Uterus (tissue), 4 donors: ENCODE results near the gene PRKD1. TPM values are rescaled to one million over a fixed set of nuclear protein-coding genes. Genes with fewer than 3 reads are reported as not detected.

Experiments
- DNase-seq, 2 donors: peaks; one replicate each; pipeline ENCODE4 v3.0.0-alpha.2; 2019 to 2020
- H3K27ac ChIP-seq, 2 donors: fragments of 200-600 bp; sonication (generic); 1 replicate in 1 of 2; 2 replicates in 1 of 2; pipeline ENCODE4 v1.5.1; 2016 to 2018
- H3K27me3 ChIP-seq, 2 donors: fragments of 200-600 bp; sonication (generic); one replicate each; pipeline ENCODE4 v1.5.1; 2018 to 2019; ENCODE audit warnings: control low read depth in 1 of 2
- H3K36me3 ChIP-seq, 2 donors: fragments of 200-600 bp; sonication (generic); one replicate each; pipeline ENCODE4 v1.5.1; 2019; ENCODE audit warnings: control low read depth in 1 of 2
- H3K4me1 ChIP-seq, 2 donors: fragments of 200-600 bp; sonication (generic); one replicate each; pipeline ENCODE4 v1.5.1; 2018 to 2019; ENCODE audit warnings: control low read depth in 1 of 2
- H3K4me3 ChIP-seq, 2 donors: fragments of 200-600 bp; sonication (generic); 1 replicate in 1 of 2; 2 replicates in 1 of 2; pipeline ENCODE4 v1.5.1; 2018 to 2019; ENCODE audit warnings: mild to moderate bottlenecking in 1 of 2
- H3K9me3 ChIP-seq, 2 donors: fragments of 200-600 bp; sonication (generic); one replicate each; pipeline ENCODE4 v1.5.1; 2019; ENCODE audit warnings: control low read depth in 1 of 2
- CTCF ChIP-seq, 4 experiments: fragments of 200-600 bp in 2 of 4; fragments of 450-650 bp in 2 of 4; sonication (generic) in 2 of 4; IDR thresholded peaks; one replicate each; pipeline ENCODE4 v1.5.1; 2016 to 2019; ENCODE audit warnings: antibody characterized with exemption in 4 of 4, mild to moderate bottlenecking in 2 of 4, moderate library complexity in 1 of 4
- POLR2A ChIP-seq, 2 donors: fragments of 450-650 bp; IDR thresholded peaks; one replicate each; pipeline ENCODE4 v1.6.1; 2016; ENCODE audit warnings: antibody characterized with exemption in 2 of 2, mild to moderate bottlenecking in 1 of 2, moderate library complexity in 1 of 2
- intact Hi-C: fragments of 100-400 bp; cut with DNase I; formaldehyde crosslinking; loops from one replicate; pipeline ENCODE4 v1.15.1; 2023; ENCODE audit warnings: low total_unique reads
- total RNA-seq, 4 donors: library from RNA; depleted of rRNA in 3 of 4; stranded (reverse); fragments of >200 nt in 3 of 4; gene quantifications; one replicate each; pipeline versions ENCODE4 v1.1.0 to v1.2.4, GENCODE V29; 2014 to 2023
- donor health status: DM: yes; HTN: yes; CAD: no.

PRKD1 gene
- total RNA-seq, 4 donors from 2014 or later, result 6.4 to 47.9 (median 31.5) TPM

GRCh38 chr14:29763342-29763858 lies 164.2 kb downstream of the PRKD1 start:
- intact Hi-C loops, result no loop called here
- TF ChIP-seq CTCF (IDR thresholded peaks at IDR 0.05) (no peak), POLR2A (IDR thresholded peaks at IDR 0.05) (no peak)
- H3K9me3 ChIP-seq, result no peaks in the 10 kb centered on the region
- no peaks in the 10 kb centered on the region for H3K4me1 ChIP-seq
- H3K4me3 ChIP-seq, result no peak overlapping the region
- DNase-seq, result no peak
- H3K27me3 ChIP-seq, result no peaks in the 10 kb centered on the region
- no peaks in the 10 kb centered on the region for H3K36me3 ChIP-seq
- no peak overlapping the region for H3K27ac ChIP-seq

- H3K4me1 ChIP-seq, result no peaks in the 10 kb centered on the region
- H3K27ac ChIP-seq, result no peak overlapping the region
- TF ChIP-seq POLR2A (IDR thresholded peaks at IDR 0.05) (no peak), CTCF (IDR thresholded peaks at IDR 0.05) (no peak)
- intact Hi-C loops, result no loop called here
- H3K9me3 ChIP-seq, result no peaks in the 10 kb centered on the region
- no peak for DNase-seq
- H3K36me3 ChIP-seq, result no peaks in the 10 kb centered on the region
- no peak overlapping the region for H3K4me3 ChIP-seq
- no peaks in the 10 kb centered on the region for H3K27me3 ChIP-seq
Measured at GRCh38 chr14:29759521-29760340, 167.9 kb downstream of the PRKD1 start.

GRCh38 chr14:29757711-29758233 lies 169.9 kb downstream of the PRKD1 start:
- DNase-seq, result no peak
- no peak overlapping the region for H3K27ac ChIP-seq
- no peaks in the 10 kb centered on the region for H3K9me3 ChIP-seq
- H3K27me3 ChIP-seq, result no peaks in the 10 kb centered on the region
- H3K4me1 ChIP-seq, result no peaks in the 10 kb centered on the region
- intact Hi-C loops, result no loop called here
- H3K4me3 ChIP-seq, result no peak overlapping the region
- H3K36me3 ChIP-seq, result no peaks in the 10 kb centered on the region
- no peak for TF ChIP-seq CTCF (IDR thresholded peaks at IDR 0.05)
- TF ChIP-seq POLR2A (IDR thresholded peaks at IDR 0.05), result no peak

GRCh38 chr14:29757188-29757680 lies 170.4 kb downstream of the PRKD1 start:
- TF ChIP-seq CTCF (IDR thresholded peaks at IDR 0.05) (no peak), POLR2A (IDR thresholded peaks at IDR 0.05) (no peak)
- Histone ChIP-seq H3K36me3 (no peaks in the 10 kb centered on the region), H3K27ac (no peak overlapping the region), H3K4me1 (no peaks in the 10 kb centered on the region), H3K9me3 (no peaks in the 10 kb centered on the region), H3K4me3 (no peak overlapping the region), H3K27me3 (no peaks in the 10 kb centered on the region)
- intact Hi-C loops, result no loop called here
- DNase-seq, result no peak

- Histone ChIP-seq H3K36me3 (no peaks in the 10 kb centered on the region), H3K27ac (no peak overlapping the region), H3K27me3 (no peaks in the 10 kb centered on the region), H3K4me3 (no peak overlapping the region), H3K9me3 (no peaks in the 10 kb centered on the region), H3K4me1 (no peaks in the 10 kb centered on the region)
- intact Hi-C loops, result no loop called here
- no peak for TF ChIP-seq CTCF (IDR thresholded peaks at IDR 0.05)
- no peak for TF ChIP-seq POLR2A (IDR thresholded peaks at IDR 0.05)
- no peak for DNase-seq
Measured at GRCh38 chr14:29756019-29756385, 171.6 kb downstream of the PRKD1 start.
